Gastrocnemius medialis (tissue), 4 donors: ENCODE results near the gene LGALS12. TPM values are rescaled to one million over a fixed set of nuclear protein-coding genes. Genes with fewer than 3 reads are reported as not detected.

Source experiments
- ATAC-seq, 2 donors: fragments of 150-250 bp; one replicate each; pipeline ENCODE4 v1.9.1; 2016
- DNase-seq, 2 donors: peaks; one replicate each; pipeline ENCODE4 v3.0.0-alpha.2; 2019
- H3K27ac ChIP-seq, 4 donors: fragments of 200-600 bp; sonication (generic); 1 replicate in 1 of 4; 2 replicates in 3 of 4; pipeline ENCODE4 v1.5.1; 2016 to 2018; ENCODE audit warnings: mild to moderate bottlenecking in 2 of 4, moderate library complexity in 1 of 4
- H3K27me3 ChIP-seq, 3 donors: fragments of 200-600 bp; sonication (generic) in 2 of 3; 1 replicate in 1 of 3; 2 replicates in 2 of 3; pipeline versions ENCODE4 v1.5.1 to v1.6.0; 2016 to 2019; ENCODE audit warnings: mild to moderate bottlenecking in 1 of 3, moderate library complexity in 1 of 3
- H3K36me3 ChIP-seq, 2 donors: fragments of 200-600 bp; sonication (generic) in 1 of 2; one replicate each; pipeline ENCODE4 v1.5.1; 2017 to 2018
- H3K4me1 ChIP-seq, 2 donors: fragments of 200-600 bp; sonication (generic) in 1 of 2; one replicate each; pipeline ENCODE4 v1.5.1; 2016 to 2017; ENCODE audit warnings: mild to moderate bottlenecking in 2 of 2
- H3K4me3 ChIP-seq, 4 donors: fragments of 200-600 bp; sonication (generic) in 3 of 4; 1 replicate in 1 of 4; 2 replicates in 3 of 4; pipeline ENCODE4 v1.5.1; 2016 to 2019; ENCODE audit warnings: mild to moderate bottlenecking in 2 of 4
- H3K9me3 ChIP-seq, 3 donors: fragments of 200-600 bp; sonication (generic) in 2 of 3; 1 replicate in 1 of 3; 2 replicates in 2 of 3; pipeline ENCODE4 v1.5.1; 2016 to 2019
- POLR2A ChIP-seq, 2 donors: fragments of 450-650 bp; IDR thresholded peaks; one replicate each; pipeline ENCODE4 v1.6.1; 2017; ENCODE audit warnings: antibody characterized with exemption in 2 of 2, mild to moderate bottlenecking in 2 of 2, moderate library complexity in 2 of 2
- in situ Hi-C, 4 donors: fragments of 200-750 bp; cut with MboI; loops; one replicate each; pipeline versions ENCODE4 v1.15.0 to v1.8.0; 2017; ENCODE audit warnings: low sequenced_read_pairs in 4 of 4
- intact Hi-C: fragments of 100-400 bp; cut with DNase I; formaldehyde crosslinking; loops from one replicate; pipeline ENCODE4 v1.15.1; 2023; ENCODE audit warnings: low total_unique reads
- total RNA-seq, 4 donors: library from RNA; depleted of rRNA; stranded (reverse); fragments of >200 nt; gene quantifications; one replicate each; pipeline versions ENCODE4 v1.1.0 to v1.2.3, GENCODE V29; 2016
- TF ChIP-seq, protein P1 (sequence below), 5 experiments: fragments of 450-650 bp in 3 of 5; fragments of 200-600 bp in 2 of 5; sonication (generic) in 2 of 5; IDR thresholded peaks in 4 of 5; conservative IDR thresholded peaks in 1 of 5; 1 replicate in 4 of 5; 2 replicates in 1 of 5; pipeline ENCODE4 v1.5.1; 2016 to 2019; ENCODE audit warnings: antibody characterized with exemption in 5 of 5, mild to moderate bottlenecking in 3 of 5, moderate library complexity in 3 of 5

LGALS12 gene
- total RNA-seq, 4 donors from 2014 or later, result 0.24 to 0.80 TPM; not detected in 2

DNA sequence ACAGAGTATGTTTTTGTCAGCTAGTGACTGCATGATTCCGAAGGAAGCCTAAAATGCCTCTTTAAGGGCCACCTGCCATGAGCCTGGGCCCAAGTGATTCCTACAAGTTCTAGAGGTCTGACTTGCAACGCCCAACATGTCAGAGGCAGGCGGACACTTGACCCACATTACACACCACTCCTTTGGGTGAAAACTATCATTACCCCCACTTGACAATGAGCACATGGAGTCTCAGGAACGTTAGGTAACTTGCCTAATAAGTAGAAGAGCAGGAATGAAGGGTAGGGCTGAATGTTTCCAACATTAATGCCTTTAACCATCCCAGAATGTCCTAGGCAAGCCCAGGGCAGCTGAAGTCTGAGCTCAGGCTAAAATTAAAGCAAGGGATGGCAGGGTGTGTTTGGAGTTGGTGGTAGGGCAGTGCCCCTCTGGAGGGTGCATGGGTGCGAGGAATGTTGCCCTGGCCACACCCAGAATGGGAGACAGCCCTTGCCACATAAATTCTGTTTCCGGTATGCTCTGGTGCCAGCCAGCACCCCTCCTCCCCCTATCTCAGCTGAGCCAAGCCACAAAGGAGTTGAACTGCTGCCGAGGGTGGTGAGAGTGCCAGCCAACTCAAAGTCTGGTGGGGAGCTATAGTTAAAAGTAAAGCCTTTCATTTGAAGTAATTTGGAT, 54.8 kb downstream of the LGALS12 start:
- no peak overlapping the region for H3K4me3 ChIP-seq
- H3K27ac ChIP-seq, result no peak overlapping the region
- no peaks in the 10 kb centered on the region for H3K36me3 ChIP-seq
- H3K4me1 ChIP-seq, result no peaks in the 10 kb centered on the region
- no peaks in the 10 kb centered on the region for H3K9me3 ChIP-seq
- intact Hi-C loops (no loop called here), in situ Hi-C loops (no loop called here)
- no peak for DNase-seq
- no peak for TF ChIP-seq POLR2A (IDR thresholded peaks at IDR 0.05)
- TF ChIP-seq, protein P1, sequence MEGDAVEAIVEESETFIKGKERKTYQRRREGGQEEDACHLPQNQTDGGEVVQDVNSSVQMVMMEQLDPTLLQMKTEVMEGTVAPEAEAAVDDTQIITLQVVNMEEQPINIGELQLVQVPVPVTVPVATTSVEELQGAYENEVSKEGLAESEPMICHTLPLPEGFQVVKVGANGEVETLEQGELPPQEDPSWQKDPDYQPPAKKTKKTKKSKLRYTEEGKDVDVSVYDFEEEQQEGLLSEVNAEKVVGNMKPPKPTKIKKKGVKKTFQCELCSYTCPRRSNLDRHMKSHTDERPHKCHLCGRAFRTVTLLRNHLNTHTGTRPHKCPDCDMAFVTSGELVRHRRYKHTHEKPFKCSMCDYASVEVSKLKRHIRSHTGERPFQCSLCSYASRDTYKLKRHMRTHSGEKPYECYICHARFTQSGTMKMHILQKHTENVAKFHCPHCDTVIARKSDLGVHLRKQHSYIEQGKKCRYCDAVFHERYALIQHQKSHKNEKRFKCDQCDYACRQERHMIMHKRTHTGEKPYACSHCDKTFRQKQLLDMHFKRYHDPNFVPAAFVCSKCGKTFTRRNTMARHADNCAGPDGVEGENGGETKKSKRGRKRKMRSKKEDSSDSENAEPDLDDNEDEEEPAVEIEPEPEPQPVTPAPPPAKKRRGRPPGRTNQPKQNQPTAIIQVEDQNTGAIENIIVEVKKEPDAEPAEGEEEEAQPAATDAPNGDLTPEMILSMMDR (IDR thresholded peaks at IDR 0.05 in 4 of 5, conservative IDR thresholded peaks at IDR 0.05 in 1 of 5), result no peak
- no peak for ATAC-seq
- no peaks in the 10 kb centered on the region for H3K27me3 ChIP-seq

DNA sequence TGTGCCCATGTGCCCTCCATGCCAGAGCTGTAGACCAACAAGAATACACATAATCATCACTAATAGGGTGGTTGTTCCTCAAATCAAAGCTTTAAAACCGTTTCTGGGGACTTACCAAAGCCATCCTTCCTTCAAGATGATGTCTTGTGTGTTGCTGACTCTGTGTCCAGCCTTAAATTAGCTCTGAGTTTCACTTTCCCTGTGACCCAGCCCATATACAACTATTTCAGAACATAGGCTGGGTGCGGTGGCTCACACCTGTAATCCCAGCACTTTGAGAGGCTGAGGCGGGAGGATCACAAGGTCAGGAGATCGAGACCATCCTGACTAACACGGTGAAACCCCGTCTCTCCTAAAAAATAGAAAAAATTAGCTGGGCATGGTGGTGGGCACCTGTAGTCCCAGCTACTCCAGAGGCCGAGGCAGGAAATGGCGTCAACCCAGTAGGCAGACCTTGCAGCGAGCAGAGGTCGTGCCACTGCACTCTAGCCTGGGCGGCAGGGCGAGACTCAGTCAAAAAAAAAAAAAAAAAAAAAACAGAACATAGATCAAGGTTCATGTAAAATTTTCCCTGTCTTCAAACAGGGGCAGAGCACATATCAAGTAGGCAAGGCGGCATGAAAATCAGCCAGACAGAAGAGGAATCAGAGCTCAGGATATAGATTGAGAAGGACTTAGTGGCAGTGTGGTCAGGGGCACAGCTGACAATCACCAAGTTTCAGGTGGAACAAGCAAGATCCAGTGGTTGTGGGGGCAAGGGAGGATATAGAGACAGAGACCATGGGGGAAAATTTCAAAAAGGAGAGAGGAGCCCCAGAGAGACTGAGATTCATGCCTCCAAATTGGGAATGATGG, 57.5 kb downstream of the LGALS12 start, which contains the start of gene PLAAT2:
PLAAT2 (minus strand) TSS at position 179 of the 855 bp plus-strand sequence; CDS start at position 124, 55 bp downstream.
- Histone ChIP-seq H3K4me1 (peaks cover 9 to 15% of the 10 kb centered on the region in 2 donors), H3K4me3 (no peak within 1 kb of the TSS), H3K27ac (no peak within 1 kb of the TSS), H3K9me3 (no peaks in the 10 kb centered on the region), H3K36me3 (no peaks in the 10 kb centered on the region), H3K27me3 (no peaks in the 10 kb centered on the region)
- intact Hi-C loops (no loop called here), in situ Hi-C loops (no loop called here)
- ATAC-seq (no peak), DNase-seq (no peak)
- no peak for TF ChIP-seq POLR2A (IDR thresholded peaks at IDR 0.05)
- TF ChIP-seq, protein P1 (IDR thresholded peaks at IDR 0.05 in 4 of 5, conservative IDR thresholded peaks at IDR 0.05 in 1 of 5), result no peak

DNA sequence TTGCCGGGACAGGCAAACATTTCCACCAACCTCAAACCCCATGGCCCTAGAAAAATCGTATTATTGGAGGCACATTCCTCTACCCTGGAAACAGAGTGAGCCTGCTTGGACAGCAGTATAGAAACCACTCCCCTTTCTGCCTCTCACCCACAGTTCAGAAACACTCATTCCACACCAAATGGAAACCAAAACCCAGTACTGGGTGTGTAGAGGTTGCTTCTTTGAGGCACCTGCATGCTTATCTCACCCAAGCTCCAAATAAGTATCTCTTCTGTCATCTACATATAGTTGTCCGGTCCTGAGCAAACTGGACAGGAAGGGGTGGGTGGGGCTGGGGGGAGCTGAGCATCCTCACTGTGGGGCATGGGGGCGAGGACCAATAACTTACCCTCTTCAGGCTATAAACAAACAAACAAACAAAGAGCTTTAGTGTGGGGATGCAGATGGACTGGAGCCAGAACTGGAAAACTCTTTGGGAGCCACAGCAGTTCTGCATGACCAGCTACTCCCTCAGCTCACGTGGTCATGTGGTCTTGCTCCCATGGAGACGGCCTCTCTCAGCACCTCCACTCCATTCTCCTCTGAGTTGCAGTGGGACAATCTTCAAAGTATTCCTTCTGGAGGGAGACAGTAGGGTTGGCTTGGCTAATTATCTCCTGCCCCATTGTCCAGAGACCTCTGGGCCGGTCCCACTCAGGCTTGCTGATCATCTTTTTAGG, 58.3 kb downstream of the LGALS12 start:
- in situ Hi-C loops, result no loop called here
- H3K36me3 ChIP-seq, result no peaks in the 10 kb centered on the region
- intact Hi-C loops, result no loop called here
- no peak for ATAC-seq
- DNase-seq, result no peak
- no peaks in the 10 kb centered on the region for H3K27me3 ChIP-seq
- H3K4me3 ChIP-seq, result no peak overlapping the region
- TF ChIP-seq, protein P1 (IDR thresholded peaks at IDR 0.05 in 4 of 5, conservative IDR thresholded peaks at IDR 0.05 in 1 of 5), result no peak
- no peak for TF ChIP-seq POLR2A (IDR thresholded peaks at IDR 0.05)
- H3K27ac ChIP-seq, result no peak overlapping the region
- peaks cover 9 to 15% of the 10 kb centered on the region in 2 donors for H3K4me1 ChIP-seq
- H3K9me3 ChIP-seq, result no peaks in the 10 kb centered on the region

DNA sequence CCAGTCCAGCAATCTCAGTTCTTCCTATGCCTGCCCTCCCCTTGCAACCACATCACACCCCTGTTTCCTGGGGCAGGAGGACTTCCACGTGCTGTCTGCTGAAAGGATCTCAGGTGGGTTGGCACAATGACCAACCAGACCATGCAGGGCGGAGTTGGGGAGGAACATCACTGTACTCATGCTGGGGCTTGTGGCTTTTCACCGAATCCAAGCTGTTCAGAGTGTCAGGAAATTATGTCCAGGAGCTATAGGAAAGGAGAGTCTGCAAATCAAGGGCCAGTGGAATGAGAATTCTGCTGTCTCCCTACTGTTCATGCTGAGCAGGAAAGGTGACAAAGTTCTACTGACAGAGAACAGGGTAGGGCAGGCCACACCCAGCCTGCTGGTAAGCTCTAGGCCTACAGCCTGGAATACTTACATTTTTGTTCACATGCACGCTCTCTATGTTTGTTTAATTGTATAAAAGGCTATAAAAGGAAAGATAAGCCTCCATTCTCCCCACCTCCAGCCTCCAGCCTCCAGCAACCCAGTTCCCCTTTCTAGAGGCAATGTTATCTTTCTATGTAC, 59.0 kb downstream of the LGALS12 start:
- Histone ChIP-seq H3K4me3 (no peak overlapping the region), H3K27ac (no peak overlapping the region), H3K9me3 (no peaks in the 10 kb centered on the region), H3K4me1 (peaks cover 9 to 15% of the 10 kb centered on the region in 2 donors), H3K27me3 (no peaks in the 10 kb centered on the region), H3K36me3 (no peaks in the 10 kb centered on the region)
- DNase-seq, result no peak
- no peak for ATAC-seq
- intact Hi-C loops (no loop called here), in situ Hi-C loops (no loop called here)
- TF ChIP-seq, protein P1 (IDR thresholded peaks at IDR 0.05 in 4 of 5, conservative IDR thresholded peaks at IDR 0.05 in 1 of 5), result no peak
- no peak for TF ChIP-seq POLR2A (IDR thresholded peaks at IDR 0.05)

Other genes with a start within 250 kb of the LGALS12 start
- under 1 TPM in 1 of 4 donors, not detected in 3; 0.09 TPM for gene SLC22A9, start 136.3 kb upstream of the LGALS12 start, total RNA-seq
- gene PLAAT5, start 14.9 kb upstream of the LGALS12 start, total RNA-seq, result under 1 TPM in 1 of 4 donors, not detected in 3; 0.18 TPM
- gene PLAAT4, start 30.7 kb downstream of the LGALS12 start, total RNA-seq, result 10 to 100 TPM in 1 of 4 donors, 1 to 10 TPM in 3; 3.1 to 13.2 (median 5.8) TPM
- gene PLAAT2, start 57.3 kb downstream of the LGALS12 start, total RNA-seq, result not detected
- 10 to 100 TPM; 58.0 to 76.5 (median 67.5) TPM for gene PLAAT3, start 108.3 kb downstream of the LGALS12 start, total RNA-seq
- gene ATL3, start 165.3 kb downstream of the LGALS12 start, total RNA-seq, result 10 to 100 TPM; 10.2 to 16.5 (median 12.4) TPM
- 100 to 1,000 TPM in 1 of 4 donors, 10 to 100 TPM in 3; 45.5 to 112 (median 86.0) TPM for gene RTN3, start 175.4 kb downstream of the LGALS12 start, total RNA-seq